Cardiac septum (tissue), 1 donor: ENCODE measurements around the gene SLC24A4. TPM values are rescaled to one million over a fixed set of nuclear protein-coding genes. Genes with fewer than 3 reads are reported as not detected.

Source experiments
- DNase-seq: peaks from one replicate; pipeline ENCODE4 v3.0.0-alpha.2; 2020; ENCODE audit warnings: low spot score
- intact Hi-C: fragments of 100-400 bp; cut with DNase I; formaldehyde crosslinking; loops from one replicate; pipeline ENCODE4 v1.14.0; 2022
- total RNA-seq: library from RNA; stranded (reverse); fragmentation: NEBNext Ultra II Directional; extraction: Animal tissue kit (Norgen Biotek cat#: 25700); gene quantifications from one replicate; pipeline ENCODE4 v1.2.1, GENCODE V29; 2021
- donor health status: DM: no; HTN: no; CAD: no.

The SLC24A4 gene
- total RNA-seq, 1 donor from 2014 or later: not detected

DNA sequence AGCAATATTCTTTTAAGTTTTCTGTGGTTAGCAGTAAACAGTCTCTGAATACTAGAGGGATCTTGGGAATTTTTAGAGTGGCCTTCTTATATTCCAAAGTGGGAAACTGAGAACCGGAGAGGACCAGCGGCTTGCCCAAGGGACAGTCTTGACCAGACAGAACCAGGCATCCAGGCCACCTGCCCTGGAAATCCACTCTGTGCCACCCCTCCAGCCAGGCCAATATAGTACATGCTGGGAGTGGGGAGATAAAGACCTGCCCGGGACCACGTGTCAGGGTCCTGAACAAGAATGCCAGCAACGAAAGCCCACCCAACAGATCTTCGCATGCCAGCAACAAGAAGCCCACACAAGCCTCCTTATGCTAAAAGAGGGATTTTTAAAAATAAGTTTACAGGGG lies 141.2 kb downstream of the SLC24A4 start:
- no peak for DNase-seq
- intact Hi-C loops: loop anchor here (5.0 kb wide), 1 partner anchor 88 kb away; no protein-coding TSS in a partner anchor

DNA sequence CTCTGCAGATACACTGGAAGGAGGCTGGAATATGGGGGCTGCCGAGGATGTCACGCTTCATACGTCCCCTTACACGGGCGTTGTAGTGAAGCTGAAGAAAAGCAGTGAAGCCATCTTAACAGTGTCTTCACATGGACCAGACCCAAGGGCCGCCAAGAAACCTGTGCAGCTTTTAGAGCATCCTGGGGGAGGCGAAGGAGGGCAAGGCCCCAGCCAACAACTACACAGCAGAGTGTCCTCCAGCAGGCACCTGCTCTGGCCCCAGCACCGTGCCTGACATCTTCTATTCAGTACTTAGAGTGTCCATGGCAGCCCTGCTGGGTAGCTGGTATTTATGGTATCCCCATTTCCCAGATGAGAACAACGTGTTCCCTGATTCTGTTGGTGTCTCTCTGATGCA lies 141.8 kb downstream of the SLC24A4 start:
- DNase-seq: no peak
- intact Hi-C loops: loop anchor here (5.0 kb wide), 1 partner anchor 88 kb away; no protein-coding TSS in a partner anchor

DNA sequence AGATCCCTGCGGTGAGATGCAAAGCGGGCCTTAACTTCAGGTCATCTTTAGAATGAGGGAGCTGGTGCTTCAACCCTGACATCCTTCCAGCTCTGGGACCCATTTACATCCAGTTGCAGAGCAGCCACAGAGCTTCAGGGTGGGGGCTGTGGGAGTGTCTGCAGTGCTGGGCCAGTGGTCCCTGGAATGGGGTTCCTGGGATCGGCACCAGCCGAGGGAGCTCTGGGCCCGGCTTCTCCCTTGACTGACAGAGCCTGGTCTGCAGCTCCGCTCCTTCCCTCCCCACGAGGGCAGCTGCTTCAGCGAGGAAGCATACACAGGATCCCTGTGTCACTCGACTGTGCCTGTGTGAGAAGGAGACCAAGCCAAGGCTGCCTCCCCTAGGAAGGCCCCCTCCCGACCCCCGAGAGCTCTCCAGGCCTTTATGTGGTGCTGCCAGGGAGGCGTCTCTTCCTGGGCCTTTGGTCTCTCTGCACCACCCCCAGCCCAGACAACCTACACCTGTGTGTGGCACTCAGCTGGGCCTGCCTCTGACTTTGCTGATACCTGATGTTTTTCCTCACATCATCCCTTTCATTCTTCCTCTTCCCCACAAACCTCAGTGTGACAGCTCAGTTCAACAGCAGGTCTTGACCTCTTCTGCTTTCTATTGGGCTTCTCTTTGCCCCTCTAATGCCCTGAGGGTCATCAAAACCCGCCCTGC lies 142.5 kb downstream of the SLC24A4 start:
- no peak for DNase-seq
- intact Hi-C loops: no loop called here

DNA sequence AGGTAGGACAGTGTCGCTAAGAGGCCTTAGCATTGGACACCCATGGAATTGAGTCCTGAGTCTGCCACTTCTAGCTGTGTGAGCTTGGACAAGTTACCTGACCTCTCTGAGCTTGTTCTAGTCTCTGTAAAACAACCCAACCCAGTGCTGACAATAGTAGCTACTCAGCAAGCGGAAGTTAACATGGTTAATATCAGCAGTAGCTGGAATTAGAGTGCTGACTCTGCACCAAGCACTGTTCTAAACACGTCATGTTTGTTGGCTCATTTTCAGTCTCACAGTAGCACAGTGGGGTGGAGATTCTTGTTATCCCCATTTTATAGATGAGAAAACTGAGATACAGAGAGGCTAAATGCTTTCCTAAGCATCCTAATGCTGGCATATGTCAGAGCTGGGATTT lies 143.1 kb downstream of the SLC24A4 start:
- no peak for DNase-seq
- intact Hi-C loops: no loop called here

DNA sequence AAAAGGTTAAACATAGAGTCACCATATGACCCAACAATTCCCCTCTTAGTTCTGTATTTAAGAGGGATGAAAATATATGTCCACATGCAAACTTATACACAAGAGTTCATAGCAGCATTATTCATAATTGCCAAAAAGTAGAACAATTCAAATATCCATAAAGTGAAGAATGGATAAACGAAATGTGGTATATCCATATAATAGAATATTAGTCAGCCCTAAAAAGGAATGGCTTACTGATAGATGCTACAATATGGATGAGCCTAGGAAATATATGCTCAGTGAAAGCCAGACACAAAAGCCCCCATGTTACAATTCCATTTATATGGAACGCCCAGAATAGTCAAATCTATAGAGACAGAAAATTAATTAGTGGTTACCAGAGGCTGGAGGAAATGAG lies 146.6 kb downstream of the SLC24A4 start:
- intact Hi-C loops: no loop called here
- no peak for DNase-seq

DNA sequence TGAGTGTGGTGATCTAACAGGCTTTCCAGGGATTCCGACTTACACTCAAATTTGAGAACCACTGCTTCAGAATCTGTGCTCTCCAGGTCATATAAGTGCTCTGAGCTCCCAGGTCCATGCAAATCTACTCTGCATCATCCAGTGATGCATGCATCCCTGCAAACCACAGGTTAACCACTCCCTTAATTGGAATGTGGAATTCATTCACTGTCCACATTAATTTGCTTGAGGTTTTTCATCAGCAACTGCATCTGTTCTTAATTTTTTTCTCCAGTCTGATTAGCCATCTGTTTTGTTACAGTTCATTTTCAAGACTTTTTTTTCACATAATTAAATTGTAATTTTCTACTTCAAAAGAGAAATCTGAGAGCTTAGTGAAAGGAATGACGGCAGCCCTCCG lies 147.2 kb downstream of the SLC24A4 start:
- intact Hi-C loops: no loop called here
- no peak for DNase-seq

DNA sequence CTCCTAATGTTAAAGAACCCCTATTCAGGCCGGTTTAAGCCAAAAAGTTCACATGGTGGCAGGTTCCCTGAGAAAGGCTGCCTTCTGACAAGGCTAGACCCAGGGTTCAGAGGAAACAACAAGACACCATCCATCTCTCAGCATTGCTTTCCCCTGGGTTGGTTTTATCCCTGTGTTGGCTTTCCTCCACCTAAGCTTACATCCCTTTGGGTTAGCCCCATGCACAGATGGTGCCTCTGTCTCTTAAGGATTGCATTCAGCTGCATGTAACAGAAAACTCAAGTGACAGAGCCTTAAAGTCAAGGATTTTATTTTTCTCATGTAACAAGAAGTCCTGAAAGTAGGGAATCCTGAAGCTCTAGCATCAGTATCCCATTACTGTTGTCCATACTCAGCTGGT lies 147.8 kb downstream of the SLC24A4 start:
- DNase-seq: no peak
- intact Hi-C loops: no loop called here

DNA sequence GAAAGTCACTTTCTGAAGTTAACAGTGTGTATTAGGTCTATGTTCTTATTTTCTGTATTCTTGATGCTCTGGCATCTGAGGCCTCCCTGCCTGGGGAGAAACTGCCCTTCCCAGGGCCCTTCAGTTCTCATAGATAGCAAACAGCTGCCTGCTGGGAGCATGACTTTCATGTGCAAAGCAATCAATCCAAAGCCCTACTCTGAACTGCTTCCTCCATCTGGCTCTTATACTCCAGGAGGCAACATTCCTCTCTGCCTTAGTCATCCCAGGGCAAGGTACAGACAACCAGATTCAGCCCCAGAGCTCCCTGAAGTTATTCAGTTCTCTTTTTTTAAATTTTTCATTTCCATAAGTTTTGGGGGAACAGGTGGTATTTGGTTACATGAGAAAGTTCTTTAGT lies 149.0 kb downstream of the SLC24A4 start:
- no peak for DNase-seq
- intact Hi-C loops: no loop called here

DNA sequence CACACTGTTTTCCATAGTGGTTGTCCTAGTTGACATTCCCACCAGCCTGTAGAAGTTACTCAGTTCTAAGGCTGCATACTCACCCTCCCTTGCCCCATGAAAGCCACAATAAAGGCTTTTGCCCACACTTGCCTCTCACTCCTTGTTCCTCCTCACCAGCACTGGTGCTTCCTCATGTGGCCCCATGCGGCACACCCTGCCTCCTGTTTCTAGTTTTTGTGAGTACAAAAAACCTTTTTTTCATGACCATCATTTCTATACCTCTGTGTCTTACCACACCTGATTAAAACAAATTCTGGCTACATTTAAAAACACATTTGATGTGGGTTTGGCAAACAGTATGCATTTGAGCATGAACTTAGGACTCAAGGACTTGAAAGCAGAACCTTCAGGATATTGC lies 149.9 kb downstream of the SLC24A4 start:
- intact Hi-C loops: no loop called here
- DNase-seq: no peak

DNA sequence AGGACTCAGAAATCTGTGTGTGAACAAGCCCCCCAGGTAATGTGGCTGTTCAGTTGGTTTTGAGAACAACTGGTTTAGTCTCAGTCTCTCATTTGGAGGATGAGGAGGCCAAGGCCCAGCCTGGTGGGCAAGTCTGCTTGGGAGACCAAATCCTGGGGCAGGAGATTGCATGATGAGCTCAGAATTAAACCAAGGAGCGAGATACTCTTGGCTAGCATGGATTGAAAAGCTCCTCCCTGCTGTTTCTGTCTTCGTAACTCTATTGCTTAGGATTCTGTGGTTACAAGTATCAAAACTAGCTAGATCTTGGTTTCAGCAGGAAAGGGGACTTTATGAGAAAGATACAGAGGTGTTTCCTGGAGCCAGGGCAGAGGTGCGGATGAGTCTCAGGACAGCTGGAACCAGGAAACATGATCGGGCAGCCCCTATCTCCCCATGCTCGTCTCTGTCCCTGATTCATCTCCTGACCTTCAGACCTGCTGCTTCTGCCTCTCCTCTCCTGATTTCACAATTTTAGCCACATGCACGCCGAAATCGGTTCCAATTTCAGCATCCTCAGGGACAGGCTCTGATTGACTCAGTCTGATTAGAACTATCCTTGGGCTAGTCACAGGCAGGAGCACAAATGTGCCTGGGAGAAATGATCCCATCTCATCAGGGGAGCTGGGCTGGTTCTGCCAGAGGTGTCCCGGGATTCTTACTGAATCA lies 150.4 kb downstream of the SLC24A4 start:
- intact Hi-C loops: no loop called here

DNA sequence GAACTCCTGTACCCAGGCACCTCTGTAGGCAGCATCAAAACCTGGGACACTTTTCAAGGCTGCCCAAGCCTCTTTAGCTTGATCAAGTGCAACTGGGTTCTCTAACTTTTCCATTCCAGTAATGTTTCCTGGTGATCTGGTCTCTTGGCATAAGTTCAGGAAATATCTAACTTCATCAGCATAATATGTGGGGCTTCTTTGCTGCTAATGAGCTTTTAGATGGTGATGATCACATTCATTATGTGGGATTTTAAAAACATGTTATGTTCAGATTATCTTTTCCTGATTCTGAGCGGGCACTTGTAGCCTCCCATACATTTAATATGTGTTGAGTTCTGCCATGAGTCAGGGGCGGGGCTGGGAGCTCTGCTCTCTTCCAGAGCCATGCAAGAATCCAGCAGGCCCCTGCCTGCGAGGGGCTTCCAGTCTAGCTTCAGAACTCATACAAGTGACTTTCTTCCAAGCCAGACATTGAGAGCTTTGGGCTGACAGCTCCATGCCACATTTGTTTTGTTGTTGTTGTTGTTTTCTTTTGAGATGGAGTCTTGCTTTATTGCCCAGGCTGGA lies 151.1 kb downstream of the SLC24A4 start:
- intact Hi-C loops: no loop called here
- no peak for DNase-seq

More for the DNA sequence above, 150.4 kb downstream of the SLC24A4 start:
- no peak for DNase-seq

DNA sequence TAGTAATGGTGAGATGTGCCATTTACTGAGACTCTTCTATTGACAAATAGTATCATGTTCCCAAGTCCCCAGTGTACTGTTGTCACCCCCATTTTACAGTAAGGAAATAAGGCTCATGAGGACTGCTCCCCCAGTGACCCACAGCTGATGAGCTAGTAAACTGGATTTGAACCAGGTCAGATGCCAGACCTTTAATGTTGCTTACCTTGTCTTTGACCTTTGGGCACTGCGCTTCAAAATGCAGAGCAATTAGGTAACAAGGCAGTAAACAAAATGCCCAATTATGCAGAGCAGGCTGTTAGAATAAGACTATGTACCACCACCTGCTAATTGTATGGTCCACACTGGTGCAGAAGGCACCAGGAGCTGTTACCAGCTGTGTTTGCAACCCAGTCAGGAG lies 152.1 kb downstream of the SLC24A4 start:
- intact Hi-C loops: no loop called here
- DNase-seq: no peak

DNA sequence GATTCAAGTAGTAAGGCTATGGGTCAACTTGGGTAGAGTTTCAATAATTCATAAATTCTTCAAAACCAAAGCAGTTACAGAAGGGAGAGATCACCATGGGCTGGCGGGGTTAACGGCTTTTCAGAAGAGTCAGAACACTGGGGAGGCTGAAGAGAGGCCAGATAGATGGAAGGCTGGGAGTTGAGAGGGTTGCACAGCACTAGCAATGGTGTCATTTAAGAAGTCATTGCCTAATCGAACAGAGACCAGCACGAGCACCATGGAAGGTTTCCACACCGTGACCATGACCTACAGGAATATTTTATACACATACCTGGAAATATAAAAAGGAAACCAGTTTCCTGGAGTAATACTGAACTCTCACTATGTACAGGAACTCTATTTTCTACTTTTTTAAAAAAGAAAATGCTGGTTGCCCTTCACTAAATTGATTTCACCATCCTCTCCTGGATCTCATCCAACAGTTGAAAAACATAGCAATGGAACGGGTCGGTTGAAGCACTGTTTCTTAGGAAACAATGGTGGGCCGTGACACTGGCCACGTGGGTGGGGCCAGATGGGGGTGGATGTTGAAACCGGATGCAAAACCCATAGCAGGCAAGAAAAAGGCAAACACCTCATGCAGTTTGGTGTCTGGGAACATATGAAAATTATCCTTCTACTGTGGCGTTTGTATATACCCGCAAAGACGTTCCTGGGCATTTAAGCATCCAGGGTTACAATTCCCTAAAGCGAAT lies 152.7 kb downstream of the SLC24A4 start:
- intact Hi-C loops: no loop called here

DNA sequence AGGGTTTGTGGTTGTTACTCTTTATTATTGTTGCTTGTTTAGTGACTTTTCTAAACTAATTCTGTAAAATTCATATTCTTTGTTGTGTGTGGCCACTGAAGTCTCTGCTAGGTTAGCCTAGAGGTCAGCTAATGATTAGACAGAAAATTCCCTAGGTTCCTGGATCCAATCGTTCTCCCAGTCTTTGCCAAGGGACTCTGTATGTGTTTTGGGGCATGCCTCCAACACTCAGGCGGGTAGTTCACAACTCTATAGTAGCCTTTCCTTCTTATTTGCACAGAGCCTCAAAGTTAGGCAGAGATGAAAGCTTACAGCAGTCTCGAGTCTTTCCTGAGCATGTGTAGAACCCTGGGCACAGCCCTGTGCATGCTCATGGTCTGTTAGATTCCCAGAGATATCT lies 157.9 kb downstream of the SLC24A4 start:
- no peak for DNase-seq
- intact Hi-C loops: no loop called here

More for the DNA sequence above, 152.7 kb downstream of the SLC24A4 start:
- DNase-seq: no peak

DNA sequence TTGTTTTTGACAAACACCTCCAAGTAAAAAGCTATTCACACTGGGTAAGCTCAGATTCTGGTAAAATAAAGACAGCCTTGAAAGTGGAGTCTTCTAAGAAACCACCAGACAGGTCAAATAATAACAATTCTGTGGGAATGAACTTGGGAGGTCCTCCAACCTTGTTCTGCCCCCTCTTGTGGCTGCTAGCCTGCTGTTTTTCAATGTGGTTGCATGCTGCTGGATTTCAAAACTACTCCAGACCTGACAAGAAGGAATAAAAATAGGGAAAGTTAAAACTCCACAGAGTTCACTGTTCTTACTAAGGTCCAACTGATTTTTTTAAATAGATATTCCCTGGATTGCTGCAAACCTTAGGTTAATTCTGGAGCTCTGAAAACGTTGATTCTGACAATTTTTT lies 158.4 kb downstream of the SLC24A4 start:
- no peak for DNase-seq
- intact Hi-C loops: no loop called here

DNA sequence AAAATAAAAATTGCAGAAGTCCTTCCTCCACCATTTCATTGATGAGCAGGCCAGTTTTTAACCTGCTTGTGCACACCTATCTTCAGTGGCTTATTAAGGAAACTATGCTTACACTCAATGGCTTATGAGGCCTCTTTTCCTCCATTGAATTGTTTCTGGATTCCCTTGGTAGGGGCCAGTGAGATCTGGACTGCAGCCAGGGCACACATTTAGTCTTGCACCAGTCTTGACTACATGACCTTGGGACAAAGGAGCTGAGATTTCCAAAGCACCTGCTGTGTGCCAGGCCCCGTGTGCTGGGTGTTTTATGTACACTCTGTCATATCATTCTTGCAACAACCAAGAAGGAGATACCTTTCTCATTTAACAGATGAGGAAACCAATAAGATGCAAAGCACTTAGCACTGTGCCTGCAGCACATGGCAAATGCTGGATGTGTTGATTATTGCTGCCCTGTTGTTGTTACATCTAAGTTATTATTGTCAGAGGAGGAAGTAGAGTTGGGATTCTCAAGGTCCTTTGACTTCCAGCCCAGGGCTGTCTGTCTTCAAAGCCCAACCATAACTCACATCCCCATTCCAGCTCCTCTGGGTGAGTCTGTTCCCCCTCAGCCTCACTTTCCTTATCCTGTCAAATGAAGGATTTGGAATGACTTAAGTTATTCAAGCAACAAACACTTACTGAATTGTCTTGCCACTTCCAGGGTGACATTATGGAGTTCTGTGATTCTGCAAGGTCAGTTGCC lies 159.0 kb downstream of the SLC24A4 start:
- intact Hi-C loops: no loop called here
- DNase-seq: no peak

DNA sequence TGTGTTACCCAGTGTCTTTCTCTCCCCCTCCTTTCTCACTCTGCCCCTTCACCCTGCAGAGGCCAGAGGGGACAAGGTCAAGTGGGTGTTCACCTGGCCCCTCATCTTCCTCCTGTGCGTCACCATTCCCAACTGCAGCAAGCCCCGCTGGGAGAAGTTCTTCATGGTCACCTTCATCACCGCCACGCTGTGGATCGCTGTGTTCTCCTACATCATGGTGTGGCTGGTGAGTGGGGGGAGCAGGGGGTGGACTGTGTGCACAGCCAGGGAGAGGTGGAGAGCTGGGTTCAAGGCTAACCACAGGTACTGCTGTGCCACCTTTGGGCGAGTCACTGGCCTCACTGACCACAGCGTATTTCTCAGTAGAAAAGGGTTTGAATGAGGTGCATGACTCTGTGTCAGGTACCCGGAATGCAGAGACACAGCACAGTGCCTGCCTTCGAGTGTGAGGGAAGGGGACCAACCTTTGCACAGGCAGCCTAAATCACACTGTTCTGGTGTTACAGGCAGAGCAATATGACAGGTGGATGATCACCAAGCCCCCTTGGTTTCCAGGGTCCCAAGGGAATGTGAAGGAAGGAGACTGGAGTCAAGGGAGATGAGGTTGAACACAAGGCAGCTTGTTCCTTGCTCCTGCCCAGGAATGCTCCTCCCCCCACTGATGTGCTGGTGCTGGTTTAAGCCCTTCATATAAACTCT lies 159.8 kb downstream of the SLC24A4 start:
- no peak for DNase-seq
- intact Hi-C loops: no loop called here

DNA sequence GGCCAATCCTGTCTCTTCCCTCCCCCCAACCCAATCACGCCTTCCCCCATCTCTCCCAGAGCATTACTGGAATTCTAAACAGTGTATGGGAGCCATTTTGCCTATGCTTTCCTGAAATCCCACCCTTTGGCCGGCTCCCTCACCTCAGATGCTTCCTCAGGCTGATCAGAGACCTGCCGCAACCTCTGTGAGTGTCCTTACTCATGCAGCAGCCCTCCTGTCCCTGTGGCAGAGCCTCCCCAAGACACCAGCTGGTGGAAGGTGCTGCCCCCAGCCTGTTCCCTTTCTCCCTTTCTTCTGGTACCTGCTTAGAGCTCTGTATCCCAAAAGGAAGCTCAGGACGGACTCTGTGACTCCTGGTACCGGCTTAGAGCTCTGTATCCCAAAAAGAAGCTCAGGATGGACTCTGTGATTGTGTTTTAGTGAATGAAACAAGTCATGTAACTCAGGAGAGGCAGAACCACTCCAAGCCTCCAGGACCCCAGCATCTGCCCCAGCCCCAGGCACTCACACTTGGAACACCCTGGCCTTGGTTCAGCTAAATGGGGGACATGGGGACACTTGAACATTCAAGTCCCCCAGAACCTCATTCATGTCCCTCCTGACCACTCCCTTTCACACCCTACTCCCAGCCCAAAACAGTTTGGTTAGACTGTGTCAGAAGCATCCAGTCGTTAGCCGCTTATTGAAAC lies 161.3 kb downstream of the SLC24A4 start:
- intact Hi-C loops: no loop called here
- no peak for DNase-seq
